IPS-18a (cell line): ENCODE data around the gene C2CD5.
"Not testable (repeated sequence)": the region's sequence is repeated elsewhere in the genome, so short reads cannot be mapped to it uniquely, and the experiment has no call there.

Source experiments
- H3K27ac ChIP-seq: one replicate; pipeline ENCODE4 v1.5.1; 2013; ENCODE audit warnings: low read length
- H3K27me3 ChIP-seq: one replicate; pipeline ENCODE4 v1.6.1; 2013; ENCODE audit warnings: mild to moderate bottlenecking, low read length; ENCODE audit not compliant: control insufficient read depth, insufficient read depth
- H3K36me3 ChIP-seq: one replicate; pipeline ENCODE4 v1.6.1; 2013; ENCODE audit warnings: low read depth, low read length; ENCODE audit not compliant: control insufficient read depth
- H3K4me1 ChIP-seq: one replicate; pipeline ENCODE4 v1.6.1; 2013; ENCODE audit warnings: low read depth, low read length; ENCODE audit not compliant: control insufficient read depth
- H3K4me3 ChIP-seq: one replicate; pipeline ENCODE4 v1.5.1; 2013; ENCODE audit warnings: low read length
- H3K9ac ChIP-seq: one replicate; pipeline ENCODE4 v1.6.1; 2013; ENCODE audit warnings: mild to moderate bottlenecking, low read length, moderate library complexity
- H3K9me3 ChIP-seq: one replicate; pipeline ENCODE4 v1.6.1; 2013; ENCODE audit warnings: low read depth, low read length; ENCODE audit not compliant: control insufficient read depth

Gene C2CD5

GRCh38 chr12:22474970-22475720, 69.2 kb downstream of the C2CD5 start:
- Histone ChIP-seq H3K36me3 (peaks cover 14% of the 10 kb centered on the region), H3K9me3 (no peaks in the 10 kb centered on the region), H3K9ac (no peak overlapping the region), H3K27me3 (no peaks in the 10 kb centered on the region), H3K4me3 (no peak overlapping the region), H3K27ac (no peak overlapping the region), H3K4me1 (no peaks in the 10 kb centered on the region)

GRCh38 chr12:22473212-22473611, 71.1 kb downstream of the C2CD5 start:
- Histone ChIP-seq H3K9me3 (no peaks in the 10 kb centered on the region), H3K27ac (no peak overlapping the region), H3K36me3 (peaks cover 25% of the 10 kb centered on the region), H3K27me3 (no peaks in the 10 kb centered on the region), H3K9ac (no peak overlapping the region), H3K4me1 (no peaks in the 10 kb centered on the region), H3K4me3 (no peak overlapping the region)

- no peak overlapping the region for H3K27ac ChIP-seq
- H3K36me3 ChIP-seq: peaks cover 21% of the 10 kb centered on the region
- no peaks in the 10 kb centered on the region for H3K4me1 ChIP-seq
- H3K4me3 ChIP-seq: no peak overlapping the region
- H3K9me3 ChIP-seq: no peaks in the 10 kb centered on the region
- no peak overlapping the region for H3K9ac ChIP-seq
- no peaks in the 10 kb centered on the region for H3K27me3 ChIP-seq
These were observed 77.2 kb downstream of the C2CD5 start for GRCh38 chr12:22467190-22467589.

- Histone ChIP-seq H3K9me3 (no peaks in the 10 kb centered on the region), H3K4me1 (peaks cover 4% of the 10 kb centered on the region), H3K9ac (no peak overlapping the region), H3K27me3 (no peaks in the 10 kb centered on the region), H3K36me3 (no peaks in the 10 kb centered on the region), H3K27ac (no peak overlapping the region), H3K4me3 (no peak overlapping the region)
These were observed 81.0 kb downstream of the C2CD5 start for GRCh38 chr12:22463306-22463705.

GRCh38 chr12:22461786-22462185, 82.6 kb downstream of the C2CD5 start:
- no peak overlapping the region for H3K27ac ChIP-seq
- no peak overlapping the region for H3K9ac ChIP-seq
- peaks cover 4% of the 10 kb centered on the region for H3K4me1 ChIP-seq
- no peaks in the 10 kb centered on the region for H3K9me3 ChIP-seq
- H3K4me3 ChIP-seq: no peak overlapping the region
- no peaks in the 10 kb centered on the region for H3K36me3 ChIP-seq
- no peaks in the 10 kb centered on the region for H3K27me3 ChIP-seq

- Histone ChIP-seq H3K36me3 (no peaks in the 10 kb centered on the region), H3K4me3 (no peak overlapping the region), H3K9me3 (no peaks in the 10 kb centered on the region), H3K27ac (no peak overlapping the region), H3K4me1 (peaks cover 4% of the 10 kb centered on the region), H3K27me3 (no peaks in the 10 kb centered on the region), H3K9ac (no peak overlapping the region)
These were observed 84.4 kb downstream of the C2CD5 start for GRCh38 chr12:22459838-22460490.

GRCh38 chr12:22458298-22458937, 85.9 kb downstream of the C2CD5 start:
- Histone ChIP-seq H3K9me3 (no peaks in the 10 kb centered on the region), H3K27me3 (no peaks in the 10 kb centered on the region)

GRCh38 chr12:22457085-22457484, 87.3 kb downstream of the C2CD5 start:
- Histone ChIP-seq H3K4me3 (no peak overlapping the region), H3K36me3 (no peaks in the 10 kb centered on the region), H3K9me3 (no peaks in the 10 kb centered on the region), H3K27me3 (no peaks in the 10 kb centered on the region), H3K27ac (no peak overlapping the region), H3K9ac (no peak overlapping the region), H3K4me1 (peaks cover 4% of the 10 kb centered on the region)

More at GRCh38 chr12:22458298-22458937, 85.9 kb downstream of the C2CD5 start:
- Histone ChIP-seq H3K4me1 (peaks cover 4% of the 10 kb centered on the region), H3K9ac (no peak overlapping the region), H3K36me3 (no peaks in the 10 kb centered on the region), H3K4me3 (no peak overlapping the region), H3K27ac (no peak overlapping the region)

GRCh38 chr12:22453511-22453910, 90.8 kb downstream of the C2CD5 start:
- no peaks in the 10 kb centered on the region for H3K9me3 ChIP-seq
- no peaks in the 10 kb centered on the region for H3K36me3 ChIP-seq
- H3K4me1 ChIP-seq: peaks cover 1% of the 10 kb centered on the region
- no peaks in the 10 kb centered on the region for H3K27me3 ChIP-seq
- H3K4me3 ChIP-seq: no peak overlapping the region
- H3K9ac ChIP-seq: no peak overlapping the region
- no peak overlapping the region for H3K27ac ChIP-seq

- H3K27me3 ChIP-seq: no peaks in the 10 kb centered on the region
- H3K36me3 ChIP-seq: no peaks in the 10 kb centered on the region
- H3K9me3 ChIP-seq: no peaks in the 10 kb centered on the region
- no peak overlapping the region for H3K9ac ChIP-seq
- no peak overlapping the region for H3K4me3 ChIP-seq
- H3K27ac ChIP-seq: no peak overlapping the region
- no peaks in the 10 kb centered on the region for H3K4me1 ChIP-seq
These were observed 97.1 kb downstream of the C2CD5 start for GRCh38 chr12:22447223-22447622.

- not testable (repeated sequence) for H3K27me3 ChIP-seq, H3K4me1 ChIP-seq, H3K9me3 ChIP-seq
These were observed 100.1 kb downstream of the C2CD5 start for GRCh38 chr12:22444317-22444665.

More at GRCh38 chr12:22444317-22444665, 100.1 kb downstream of the C2CD5 start:
- H3K4me3 ChIP-seq, H3K9ac ChIP-seq, H3K36me3 ChIP-seq, H3K27ac ChIP-seq: not testable (repeated sequence)
